Activated B cell treated with CpG ODN at 0.5 μM for 24 hours (primary cell): ENCODE measurements around the gene HPCA. TPM values are rescaled to one million over a fixed set of nuclear protein-coding genes. Genes with fewer than 3 reads are reported as not detected.

ENCODE experiments used
- ATAC-seq: fragments of 200-7000 bp; cut with Tn5 transposase; one replicate; pipeline ENCODE4 v1.10.0; 2021; ENCODE audit warnings: low read depth, mild to moderate bottlenecking, moderate library complexity
- CTCF ChIA-PET: fragments of 350-600 bp; sonication (Branson Sonifier 250); formaldehyde crosslinking; loops from one replicate; lab custom pipeline; 2021; ENCODE audit warnings: antibody characterized with exemption; lab: Charles Lee
- POLR2A ChIA-PET: fragments of 350-600 bp; sonication (Branson Sonifier 250); formaldehyde crosslinking; loops from one replicate; lab custom pipeline; 2021; ENCODE audit warnings: antibody characterized with exemption; lab: Charles Lee
- DNase-seq: peaks from one replicate; pipeline ENCODE4 v3.0.0; 2022
- H3K27ac Mint-ChIP-seq: one replicate; pipeline ENCODE4 v1.8.0; 2020; ENCODE audit warnings: mixed read lengths
- H3K27me3 Mint-ChIP-seq: one replicate; pipeline ENCODE4 v1.8.0; 2021; ENCODE audit warnings: mixed read lengths
- H3K36me3 Mint-ChIP-seq: one replicate; pipeline ENCODE4 v1.8.0; 2021; ENCODE audit warnings: low read depth, mixed read lengths
- H3K4me1 Mint-ChIP-seq: one replicate; pipeline ENCODE4 v1.8.0; 2021; ENCODE audit warnings: mixed read lengths
- H3K4me3 Mint-ChIP-seq: one replicate; pipeline ENCODE4 v1.8.0; 2020; ENCODE audit warnings: mild to moderate bottlenecking, mixed read lengths
- H3K9me3 Mint-ChIP-seq: one replicate; pipeline ENCODE4 v1.8.0; 2020; ENCODE audit warnings: mixed read lengths
- CTCF ChIP-seq: fragments of 200-600 bp; IDR thresholded peaks from one replicate; pipeline ENCODE4 v1.8.0; 2022; ENCODE audit warnings: antibody characterized with exemption, mild to moderate bottlenecking
- intact Hi-C: fragments of 100-400 bp; cut with micrococcal nuclease; formaldehyde crosslinking; loops from one replicate; pipeline ENCODE4 v1.15.1; 2024
- total RNA-seq: library from RNA; stranded (reverse); gene quantifications from 2 replicates; pipeline ENCODE4 v1.2.3, GENCODE V29; 2022

The HPCA gene
- total RNA-seq, 1 donor from 2014 or later: not detected

- ChIA-PET POLR2A (no interaction called here), CTCF (interaction anchor here (1.5 kb wide), 1 partner anchor 184 kb away, joined by 3 read pairs; no protein-coding TSS in a partner anchor)
- Mint-ChIP-seq H3K27me3 (peaks cover 46% of the 10 kb centered on the region), H3K4me1 (peaks cover 18% of the 10 kb centered on the region), H3K9me3 (no peaks in the 10 kb centered on the region), H3K27ac (no peak overlapping the region), H3K36me3 (no peaks in the 10 kb centered on the region), H3K4me3 (no peak overlapping the region)
- DNase-seq: no peak
- ATAC-seq: no peak
- TF ChIP-seq CTCF: no peak
- intact Hi-C loops: no loop called here
Measured at GRCh38 chr1:32895325-32896215, 9.3 kb downstream of the HPCA start.

GRCh38 chr1:32896451-32896850 lies 10.2 kb downstream of the HPCA start:
- peaks cover 22% of the 10 kb centered on the region for H3K4me1 Mint-ChIP-seq
- peaks cover 43% of the 10 kb centered on the region for H3K27me3 Mint-ChIP-seq
- no peak for TF ChIP-seq CTCF
- DNase-seq (no peak), ATAC-seq (no peak)
- H3K4me3 Mint-ChIP-seq: no peak overlapping the region
- no peaks in the 10 kb centered on the region for H3K9me3 Mint-ChIP-seq
- POLR2A ChIA-PET: no interaction called here
- H3K36me3 Mint-ChIP-seq: no peaks in the 10 kb centered on the region
- CTCF ChIA-PET: interaction anchor here (1.5 kb wide), 1 partner anchor 15 kb away, joined by 3 read pairs; no protein-coding TSS in a partner anchor
- no peak overlapping the region for H3K27ac Mint-ChIP-seq
- intact Hi-C loops: no loop called here

- no peak for TF ChIP-seq CTCF
- Mint-ChIP-seq H3K36me3 (no peaks in the 10 kb centered on the region), H3K27me3 (peaks cover 40% of the 10 kb centered on the region), H3K9me3 (no peaks in the 10 kb centered on the region), H3K4me3 (no peak overlapping the region), H3K4me1 (peaks cover 19% of the 10 kb centered on the region), H3K27ac (no peak overlapping the region)
- ChIA-PET POLR2A (no interaction called here), CTCF (interaction anchor here (1.5 kb wide), 1 partner anchor 16 kb away, joined by 3 read pairs; no protein-coding TSS in a partner anchor)
- intact Hi-C loops: no loop called here
- no peak for DNase-seq
- no peak for ATAC-seq
Measured at GRCh38 chr1:32897082-32898049, 11.1 kb downstream of the HPCA start.

GRCh38 chr1:32898056-32898455 lies 11.8 kb downstream of the HPCA start:
- no peak for DNase-seq
- intact Hi-C loops: no loop called here
- H3K4me1 Mint-ChIP-seq: peaks cover 14% of the 10 kb centered on the region

More at GRCh38 chr1:32898056-32898455, 11.8 kb downstream of the HPCA start:
- H3K36me3 Mint-ChIP-seq: no peaks in the 10 kb centered on the region
- H3K27me3 Mint-ChIP-seq: peaks cover 40% of the 10 kb centered on the region
- no peak for TF ChIP-seq CTCF
- CTCF ChIA-PET: no interaction called here
- H3K27ac Mint-ChIP-seq: no peak overlapping the region
- POLR2A ChIA-PET: no interaction called here
- no peak for ATAC-seq
- no peak overlapping the region for H3K4me3 Mint-ChIP-seq
- H3K9me3 Mint-ChIP-seq: no peaks in the 10 kb centered on the region
